Ovary (tissue), 9 donors: ENCODE results near the gene ATP6V1G1. TPM values are rescaled to one million over a fixed set of nuclear protein-coding genes. Genes with fewer than 3 reads are reported as not detected.

Experiments used
- DNase-seq, 5 donors: peaks; one replicate each; pipeline ENCODE4 v3.0.0-alpha.2; 2019 to 2020
- H3K27ac ChIP-seq, 2 donors: fragments of 200-600 bp; one replicate each; pipeline versions ENCODE4 v1.5.1 to v1.8.0; 2019 to 2022
- H3K27me3 ChIP-seq: fragments of 200-600 bp; one replicate; pipeline ENCODE4 v1.8.0; 2022
- H3K36me3 ChIP-seq: fragments of 200-600 bp; sonication (generic); one replicate; pipeline ENCODE4 v1.5.1; 2019
- H3K4me1 ChIP-seq: one replicate; pipeline ENCODE4 v1.8.1; 2013; ENCODE audit warnings: mild to moderate bottlenecking, moderate library complexity; ENCODE audit not compliant: insufficient read depth
- H3K4me3 ChIP-seq: fragments of 200-600 bp; sonication (generic); one replicate; pipeline ENCODE4 v1.5.1; 2017
- H3K9me3 ChIP-seq, 2 donors: fragments of 200-600 bp in 1 of 2; sonication (generic) in 1 of 2; one replicate each; pipeline versions ENCODE4 v1.5.1 to v1.8.1; 2013 to 2019; ENCODE audit warnings: mild to moderate bottlenecking in 1 of 2, moderate library complexity in 1 of 2
- CTCF ChIP-seq, 3 donors: fragments of 450-650 bp in 2 of 3; fragments of 200-600 bp in 1 of 3; IDR thresholded peaks; one replicate each; pipeline versions ENCODE4 v1.5.1 to v1.8.0; 2016 to 2022; ENCODE audit warnings: antibody characterized with exemption in 3 of 3, mild to moderate bottlenecking in 1 of 3
- EP300 ChIP-seq: sonication (generic); formaldehyde crosslinking; IDR thresholded peaks from one replicate; pipeline ENCODE4 v1.6.1; 2017; ENCODE audit warnings: antibody characterized with exemption
- POLR2A ChIP-seq: fragments of 450-650 bp; IDR thresholded peaks from one replicate; pipeline ENCODE4 v1.6.1; 2017; ENCODE audit warnings: antibody characterized with exemption, mild to moderate bottlenecking, moderate library complexity
- WGBS, 3 donors: extraction: QIAGEN DNeasy Blood & Tissue Kit in 1 of 3; methylation state at CpG; one replicate each; pipeline versions ENCODE4 v1.1.5 to v1.1.7; 2013 to 2017; 5-methylcytosine and 5-hydroxymethylcytosine counted together
- intact Hi-C, 4 donors: fragments of 100-400 bp; cut with DNase I; formaldehyde crosslinking; loops; one replicate each; pipeline versions ENCODE4 v1.11.0 to v1.15.1; 2022 to 2023
- polyA plus RNA-seq, 2 donors: library from polyadenylated mRNA; stranded (reverse); fragments of 200-250 nt in 1 of 2; fragments of 350-450 nt in 1 of 2; fragmentation: Illumina TruSeq in 1 of 2; extraction: RNeasy Lipid Tissue Mini Kit (QIAGEN cat#74804) in 1 of 2; gene quantifications; one replicate each; pipeline ENCODE4 v1.2.3, GENCODE V29; 2013 to 2014
- total RNA-seq, 7 donors: library from RNA; depleted of rRNA in 2 of 7; stranded (reverse); fragments of >200 nt in 2 of 7; fragmentation: NEBNext Ultra II Directional in 3 of 7; extraction: Animal tissue kit (Norgen Biotek cat#: 25700) in 3 of 7; gene quantifications; one replicate each; pipeline versions ENCODE4 v1.1.0 to v1.2.4, GENCODE V29; 2016 to 2023
- donor health status: DM: no; HTN: no; CAD: no; lungs with moderate emphysema.
- donor health status: DM: no; HTN: no; CAD: no.
- donor health status: Bipolar disorder and iron deficiency.
- donor health status: DM: yes; HTN: yes; CAD: no.
- donor health status: DM: no; HTN: no; CAD: no.
- donor health status: DM: yes; HTN: yes; CAD: no.

ATP6V1G1 gene
- total and polyA plus RNA-seq, 9 donors, result 93.5 to 211 (median 113) TPM

DNA sequence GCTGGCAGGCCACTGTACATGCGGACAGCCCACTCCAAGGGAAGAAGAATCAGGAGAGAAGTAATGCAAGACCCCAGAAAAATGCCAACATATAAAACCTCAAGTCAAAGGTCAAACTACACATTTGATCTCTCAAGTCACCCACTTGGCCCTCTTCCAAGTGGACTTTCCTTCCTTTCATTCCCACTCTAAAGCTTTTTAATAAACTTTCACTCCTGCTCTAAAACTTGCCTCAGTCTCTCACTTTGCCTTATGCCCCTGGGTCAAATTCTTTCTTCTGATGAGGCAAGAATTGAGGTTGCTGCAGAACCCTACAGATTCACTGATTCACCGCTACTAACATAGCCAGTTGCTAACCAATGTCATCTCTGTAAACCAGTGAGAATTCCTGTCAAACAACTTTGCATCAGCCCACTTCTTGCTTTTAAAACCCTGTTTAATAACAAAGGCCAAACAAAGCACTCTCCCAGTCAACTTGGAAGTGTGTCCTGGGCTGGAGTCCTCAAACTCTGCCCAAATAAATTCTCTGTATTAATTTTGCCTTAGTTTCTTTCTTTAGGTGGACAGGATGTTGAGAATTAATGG, 6.9 kb upstream of the ATP6V1G1 start:
- no peaks in the 10 kb centered on the region for H3K36me3 ChIP-seq
- no peak for DNase-seq
- no peaks in the 10 kb centered on the region for H3K4me1 ChIP-seq
- H3K4me3 ChIP-seq, result no peak overlapping the region
- H3K27me3 ChIP-seq, result no peaks in the 10 kb centered on the region
- 93 to 96% (median 95%) methylated on average over 2 of the region's 2 CpGs for WGBS, 3 donors
- no peak overlapping the region for H3K27ac ChIP-seq
- no peaks in the 10 kb centered on the region for H3K9me3 ChIP-seq
- intact Hi-C loops, result loop anchor here in 2 of 4 donors (5.0 to 10.0 kb wide), 2 partner anchors 67 to 76 kb away; partner anchors contain the start of gene WHRN (in 1 of the 2)
- no peak for TF ChIP-seq POLR2A

GRCh38 chr9:114583371-114584155, 4.0 kb upstream of the ATP6V1G1 start:
- no peak for DNase-seq
- intact Hi-C loops, result loop anchor here in 2 of 4 donors (5.0 to 10.0 kb wide), 2 partner anchors 64 to 79 kb away; partner anchors contain the start of gene WHRN (in 1 of the 2)
- H3K36me3 ChIP-seq, result no peaks in the 10 kb centered on the region
- H3K27ac ChIP-seq, result no peak overlapping the region
- H3K4me3 ChIP-seq, result no peak overlapping the region
- no peaks in the 10 kb centered on the region for H3K27me3 ChIP-seq
- TF ChIP-seq EP300, result no peak
- TF ChIP-seq CTCF (IDR thresholded peaks at IDR 0.05), result no peak
- TF ChIP-seq POLR2A, result no peak
- H3K9me3 ChIP-seq, result no peaks in the 10 kb centered on the region
- no peaks in the 10 kb centered on the region for H3K4me1 ChIP-seq
- WGBS, 3 donors, result 41 to 49% (median 42%) methylated on average over 5 of the region's 5 CpGs

DNA sequence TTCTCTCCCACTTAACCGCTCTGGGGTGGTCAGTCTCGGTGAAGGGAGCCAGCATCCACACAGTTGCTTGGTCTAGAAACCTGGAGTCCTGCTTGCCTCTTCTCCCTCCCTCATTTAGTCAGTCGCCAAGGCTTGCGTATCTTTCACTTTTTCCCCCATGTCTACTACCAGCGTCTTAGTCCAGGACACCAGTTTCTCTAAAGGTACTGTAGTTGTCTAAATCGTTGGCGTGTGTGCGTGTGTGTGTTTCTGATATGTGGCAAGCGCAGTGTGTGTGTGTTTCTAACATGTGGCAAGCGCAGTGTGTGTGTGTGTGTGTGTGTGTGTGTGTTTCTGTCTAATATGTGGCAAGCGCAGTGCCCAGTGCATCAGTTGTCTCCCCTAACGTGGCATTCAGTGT, 641 bp downstream of the ATP6V1G1 start:
- Histone ChIP-seq H3K4me1 (peaks cover 13% of the 10 kb centered on the region), H3K27ac (peak overlapping the region; percentile 73 to 76), H3K4me3 (peak overlapping the region; percentile 94), H3K9me3 (no peaks in the 10 kb centered on the region), H3K36me3 (no peaks in the 10 kb centered on the region), H3K27me3 (no peaks in the 10 kb centered on the region)
- intact Hi-C loops, result loop anchor here in 1 of 4 donors (10.0 kb wide), 1 partner anchor 83 kb away; the partner anchor contains the start of gene WHRN
- whole genome bisulfite sequencing, 3 donors, result 0 to 2% (median 0%) methylated on average over 12 of the region's 12 CpGs
- no peak for DNase-seq
- TF ChIP-seq EP300 (no peak), POLR2A (no peak), CTCF (IDR thresholded peaks at IDR 0.05) (no peak)

DNA sequence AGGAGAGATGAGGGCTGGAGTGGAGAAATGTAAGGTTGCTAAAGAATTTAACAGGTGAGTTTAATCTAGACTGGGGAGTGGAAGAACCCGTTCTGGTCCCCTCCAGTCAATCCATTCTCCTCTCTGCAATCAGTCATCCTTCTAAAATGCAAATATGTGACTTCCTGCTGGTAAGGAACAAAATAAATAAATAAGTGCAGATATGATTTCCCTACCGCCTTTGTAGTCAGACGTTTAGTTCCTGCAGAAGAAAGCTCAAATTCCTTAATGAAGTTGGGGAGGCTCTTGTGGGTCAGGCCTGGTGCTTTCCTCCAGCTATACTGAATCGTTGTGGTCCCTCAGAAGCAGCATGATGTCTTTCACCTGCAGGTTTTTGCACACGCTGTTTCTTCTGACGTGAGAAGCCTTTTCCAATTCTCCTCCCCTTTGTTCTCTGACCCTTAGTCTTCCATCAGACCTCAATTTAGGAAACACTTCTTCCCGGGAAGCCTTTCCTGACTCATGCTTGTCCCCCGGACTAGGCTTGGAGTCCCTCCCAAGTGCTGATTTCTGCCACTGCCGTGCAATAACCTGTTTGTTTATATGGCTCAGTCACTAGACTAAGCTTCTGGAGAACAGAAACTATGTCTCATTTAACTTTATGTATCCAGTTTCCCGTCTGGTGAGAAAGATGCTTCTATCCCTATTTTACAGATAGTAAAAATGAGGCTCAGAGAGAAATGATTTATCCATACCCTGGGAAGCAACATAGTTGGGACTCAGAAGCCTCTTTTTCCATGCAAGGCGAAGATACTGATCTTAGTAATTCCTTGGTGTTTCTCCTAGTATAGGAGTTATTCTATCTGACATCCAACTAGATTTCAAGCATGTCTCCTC, 1.3 kb downstream of the ATP6V1G1 start:
- no peaks in the 10 kb centered on the region for H3K9me3 ChIP-seq
- H3K4me3 ChIP-seq, result peak overlapping the region; percentile 94
- no peak for TF ChIP-seq POLR2A
- TF ChIP-seq EP300, result no peak
- no peak for TF ChIP-seq CTCF (IDR thresholded peaks at IDR 0.05)
- H3K27ac ChIP-seq, result no peak overlapping the region
- H3K36me3 ChIP-seq, result no peaks in the 10 kb centered on the region
- intact Hi-C loops, result loop anchor here in 1 of 4 donors (10.0 kb wide), 1 partner anchor 84 kb away; the partner anchor contains the start of gene WHRN
- no peak for DNase-seq
- no peaks in the 10 kb centered on the region for H3K27me3 ChIP-seq
- peaks cover 13% of the 10 kb centered on the region for H3K4me1 ChIP-seq
- WGBS, 3 donors, result 9 to 13% (median 10%) methylated on average over 11 of the region's 11 CpGs
